OCI-LY3 (cell line): ENCODE measurements around the gene AQP10.
A peak's percentile ranks its signal among the peaks of the same experiment; 100 is the strongest.

ENCODE experiments used
- H2AFZ ChIP-seq: fragments of 200-600, 300-600 bp; shearing (Covaris generic); 2 replicates; pipeline ENCODE4 v1.6.0; 2014; ENCODE audit warnings: antibody characterized with exemption, low read depth, low read length
- H3K27ac ChIP-seq: fragments of 200-600, 300-600 bp; sonication (generic); 2 replicates; pipeline ENCODE4 v1.5.1; 2014; ENCODE audit warnings: mild to moderate bottlenecking, low read length, moderate library complexity, mixed read lengths
- H3K27me3 ChIP-seq: fragments of 200-600, 300-600 bp; sonication (generic); 2 replicates; pipeline ENCODE4 v1.6.1; 2014; ENCODE audit warnings: low read depth, low read length, mixed read lengths
- H3K36me3 ChIP-seq: fragments of 200-600, 300-600 bp; sonication (generic); replicated peaks from 2 replicates; pipeline ENCODE3; 2014; ENCODE audit warnings: low read depth, low read length, mixed read lengths
- H3K4me1 ChIP-seq: fragments of 300-600, 200-600 bp; sonication (generic); 2 replicates; pipeline ENCODE4 v1.6.1; 2014; ENCODE audit warnings: low read length, mixed read lengths
- H3K4me2 ChIP-seq: fragments of 200-600, 300-600 bp; sonication (generic); 2 replicates; pipeline ENCODE4 v1.6.1; 2014; ENCODE audit warnings: low read length, mixed read lengths
- H3K4me3 ChIP-seq: fragments of 300-600, 200-600 bp; sonication (generic); 2 replicates; pipeline ENCODE4 v1.5.1; 2014; ENCODE audit warnings: antibody characterized with exemption, mild to moderate bottlenecking, low read length, moderate library complexity
- H3K79me2 ChIP-seq: fragments of 300-600, 200-600 bp; shearing (Covaris generic); 2 replicates; pipeline ENCODE4 v1.6.1; 2014; ENCODE audit warnings: mild to moderate bottlenecking, low read length, mixed read lengths
- H3K9ac ChIP-seq: fragments of 300-600, 200-600 bp; shearing (Covaris generic); 2 replicates; pipeline ENCODE4 v1.6.0; 2014; ENCODE audit warnings: mild to moderate bottlenecking, low read length, moderate library complexity
- H3K9me3 ChIP-seq: fragments of 200-600, 300-600 bp; shearing (Covaris generic); 2 replicates; pipeline ENCODE4 v1.6.1; 2014; ENCODE audit warnings: low read length, mixed read lengths; ENCODE audit not compliant: insufficient read depth
- H4K20me1 ChIP-seq: fragments of 200-600, 300-600 bp; sonication (generic); 2 replicates; pipeline ENCODE4 v1.6.1; 2016; ENCODE audit warnings: low read length, mixed read lengths; ENCODE audit not compliant: insufficient read depth
- CTCF ChIP-seq: fragments of 200-600, 300-600 bp; sonication (generic); IDR thresholded peaks from 2 replicates; pipeline ENCODE4 v1.5.1; 2014; ENCODE audit warnings: antibody characterized with exemption, low read length, low read depth
- EZH2phosphoT487 ChIP-seq: fragments of 200-600 bp; shearing (Covaris generic); IDR thresholded peaks from 2 replicates; pipeline ENCODE4 v1.6.1; 2018; ENCODE audit warnings: antibody characterized with exemption, mixed run types, low read depth

Gene AQP10

GRCh38 chr1:154323493-154323892 is 2.6 kb downstream of the AQP10 start:
- Histone ChIP-seq H2AFZ (no peak overlapping the region), H3K4me3 (no peak overlapping the region), H3K36me3 (no peaks in the 10 kb centered on the region), H3K27ac (no peak overlapping the region), H4K20me1 (peaks cover 11% of the 10 kb centered on the region; the same call in 1 of the 2 replicates), H3K27me3 (peaks cover 18% of the 10 kb centered on the region), H3K9ac (no peak overlapping the region), H3K79me2 (peaks cover 24% of the 10 kb centered on the region), H3K4me1 (peaks cover 26% of the 10 kb centered on the region), H3K9me3 (no peaks in the 10 kb centered on the region), H3K4me2 (no peak overlapping the region)
- TF ChIP-seq EZH2phosphoT487 (no peak), CTCF (no peak)

GRCh38 chr1:154324241-154324640 is 3.3 kb downstream of the AQP10 start:
- H3K9ac ChIP-seq: peak overlapping the region; percentile 80; the same call in 1 of the 2 replicates
- H4K20me1 ChIP-seq: peaks cover 16% of the 10 kb centered on the region; the same call in 1 of the 2 replicates
- H3K4me3 ChIP-seq: peak overlapping the region; percentile 83
- no peaks in the 10 kb centered on the region for H3K36me3 ChIP-seq
- H2AFZ ChIP-seq: peak overlapping the region; percentile 73
- H3K79me2 ChIP-seq: peaks cover 24% of the 10 kb centered on the region
- TF ChIP-seq CTCF (no peak), EZH2phosphoT487 (no peak)
- H3K4me2 ChIP-seq: peak overlapping the region; percentile 71
- H3K9me3 ChIP-seq: no peaks in the 10 kb centered on the region
- peaks cover 18% of the 10 kb centered on the region for H3K27me3 ChIP-seq
- no peak overlapping the region for H3K27ac ChIP-seq
- peaks cover 32% of the 10 kb centered on the region for H3K4me1 ChIP-seq

GRCh38 chr1:154324669-154325582 is 4.0 kb downstream of the AQP10 start, which contains the start of gene ATP8B2:
ATP8B2 (plus strand) TSS chr1:154325525; CDS start chr1:154328142, 2,617 bp downstream.
- H3K4me1 ChIP-seq: peaks cover 34% of the 10 kb centered on the region
- peak within 1 kb of the TSS; percentile 57 for H3K27ac ChIP-seq
- H2AFZ ChIP-seq: peak within 1 kb of the TSS; percentile 73
- H3K9ac ChIP-seq: peak within 1 kb of the TSS; percentile 86
- H3K27me3 ChIP-seq: peaks cover 18% of the 10 kb centered on the region
- peak within 1 kb of the TSS; percentile 74 for H3K4me2 ChIP-seq
- peak within 1 kb of the TSS; percentile 83 for H3K4me3 ChIP-seq
- peaks cover 24% of the 10 kb centered on the region for H3K79me2 ChIP-seq
- H4K20me1 ChIP-seq: peaks cover 23% of the 10 kb centered on the region; the same call in 1 of the 2 replicates
- H3K36me3 ChIP-seq: no peaks in the 10 kb centered on the region
- no peaks in the 10 kb centered on the region for H3K9me3 ChIP-seq
- TF ChIP-seq EZH2phosphoT487 (no peak), CTCF (peak; percentile 97)
